ENCODE results near the gene LIM2. TPM values are rescaled to one million over a fixed set of nuclear protein-coding genes. Genes with fewer than 3 reads are reported as not detected.
A peak's percentile ranks its signal among the peaks of the same experiment; 100 is the strongest.
"Not testable (repeated sequence)": the region's sequence is repeated elsewhere in the genome, so short reads cannot be mapped to it uniquely, and the experiment has no call there.

Gene LIM2
- total RNA-seq, 2 donors from 2014 or later: not detected

DNA sequence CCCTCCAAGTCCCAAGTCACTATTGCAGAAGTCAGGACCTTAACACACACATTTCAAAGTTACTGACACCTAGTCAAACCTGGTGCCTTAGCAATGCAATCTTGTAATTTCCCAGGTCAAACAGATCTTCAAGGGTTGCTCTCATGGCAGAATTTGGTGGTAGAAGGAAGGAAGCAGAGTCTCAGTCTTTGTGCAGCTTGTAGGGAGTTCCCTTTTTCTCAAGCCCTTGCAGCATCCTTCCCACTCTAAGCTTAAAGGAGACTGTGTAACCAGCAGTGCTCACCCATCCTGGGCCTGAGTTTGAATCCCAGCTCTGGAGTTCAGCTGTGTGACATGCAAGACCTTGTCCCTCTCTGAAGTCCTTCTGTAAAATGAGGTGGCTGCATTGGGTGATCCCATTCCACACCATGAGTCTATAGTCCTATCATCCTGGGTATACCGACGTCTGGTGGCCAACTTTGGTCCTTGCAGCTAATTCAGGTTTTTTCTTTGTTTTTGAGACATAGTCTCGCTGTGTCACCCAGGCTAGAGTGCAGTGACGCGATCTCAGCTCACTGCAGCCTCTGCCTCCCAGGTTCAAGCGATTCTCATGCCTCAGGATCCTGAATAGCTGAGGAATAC, 19.8 kb upstream of the LIM2 start:
- intact Hi-C loops (cut with DNase I): no loop called here
- TF ChIP-seq POLR2A (IDR thresholded peaks at IDR 0.05): no peak
- TF ChIP-seq, protein P1, sequence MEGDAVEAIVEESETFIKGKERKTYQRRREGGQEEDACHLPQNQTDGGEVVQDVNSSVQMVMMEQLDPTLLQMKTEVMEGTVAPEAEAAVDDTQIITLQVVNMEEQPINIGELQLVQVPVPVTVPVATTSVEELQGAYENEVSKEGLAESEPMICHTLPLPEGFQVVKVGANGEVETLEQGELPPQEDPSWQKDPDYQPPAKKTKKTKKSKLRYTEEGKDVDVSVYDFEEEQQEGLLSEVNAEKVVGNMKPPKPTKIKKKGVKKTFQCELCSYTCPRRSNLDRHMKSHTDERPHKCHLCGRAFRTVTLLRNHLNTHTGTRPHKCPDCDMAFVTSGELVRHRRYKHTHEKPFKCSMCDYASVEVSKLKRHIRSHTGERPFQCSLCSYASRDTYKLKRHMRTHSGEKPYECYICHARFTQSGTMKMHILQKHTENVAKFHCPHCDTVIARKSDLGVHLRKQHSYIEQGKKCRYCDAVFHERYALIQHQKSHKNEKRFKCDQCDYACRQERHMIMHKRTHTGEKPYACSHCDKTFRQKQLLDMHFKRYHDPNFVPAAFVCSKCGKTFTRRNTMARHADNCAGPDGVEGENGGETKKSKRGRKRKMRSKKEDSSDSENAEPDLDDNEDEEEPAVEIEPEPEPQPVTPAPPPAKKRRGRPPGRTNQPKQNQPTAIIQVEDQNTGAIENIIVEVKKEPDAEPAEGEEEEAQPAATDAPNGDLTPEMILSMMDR (IDR thresholded peaks at IDR 0.05): peak; percentile 11 to 64 (median 48)
- WGBS, 2 donors: 14 to 24% methylated on average over 6 of the region's 6 CpGs

DNA sequence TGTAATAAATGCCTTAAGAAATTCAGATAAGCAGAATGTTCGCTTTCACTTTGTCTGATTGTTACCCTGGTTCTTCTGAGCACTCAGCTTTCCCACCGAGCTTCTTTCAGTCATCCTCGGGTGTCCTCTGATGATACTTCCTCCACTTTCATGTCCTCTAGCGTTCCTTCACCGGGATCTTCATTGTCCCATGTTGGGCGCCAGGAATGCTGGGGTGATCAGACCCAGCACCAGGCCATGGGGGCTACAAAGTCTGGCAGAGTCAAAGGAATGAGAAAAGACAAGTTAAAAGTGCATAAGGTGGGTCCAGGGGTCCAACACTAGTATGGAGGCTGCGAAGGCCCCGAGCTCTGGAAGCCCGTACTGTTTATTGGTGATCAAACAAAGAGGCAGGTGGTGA, 14.3 kb upstream of the LIM2 start:
- no peaks in the 10 kb centered on the region for H3K4me1 ChIP-seq
- H3K4me3 ChIP-seq: no peak overlapping the region
- H3K27ac ChIP-seq: no peak overlapping the region
- peaks cover 0 to 19% (median 0%) of the 10 kb centered on the region in 3 donors for H3K9me3 ChIP-seq
- 85 to 89% methylated on average over 9 of the region's 9 CpGs for WGBS, 2 donors
- H3K36me3 ChIP-seq (replicated peaks in 1 of 2; ENCODE audit: insufficient read depth in 1 of 2, low read depth in 2 of 2): no peaks in the 10 kb centered on the region
- TF ChIP-seq POLR2A (IDR thresholded peaks at IDR 0.05): no peak
- TF ChIP-seq, protein P1 (IDR thresholded peaks at IDR 0.05): no peak
- ATAC-seq (no peak), DNase-seq (no peak)
- no peaks in the 10 kb centered on the region for H3K27me3 ChIP-seq
- intact Hi-C loops (cut with DNase I): no loop called here

More for the DNA sequence above, 19.8 kb upstream of the LIM2 start:
- ATAC-seq (no peak), DNase-seq (peak; percentile 21 to 32 (median 28))
- Histone ChIP-seq H3K27ac (peak overlapping the region in 1 of 4 donors; percentile 41), H3K36me3 (replicated peaks in 1 of 2; ENCODE audit: insufficient read depth in 1 of 2, low read depth in 2 of 2) (no peaks in the 10 kb centered on the region), H3K9me3 (peaks cover 0 to 10% (median 0%) of the 10 kb centered on the region in 3 donors), H3K4me1 (no peaks in the 10 kb centered on the region), H3K4me3 (no peak overlapping the region), H3K27me3 (no peaks in the 10 kb centered on the region)

DNA sequence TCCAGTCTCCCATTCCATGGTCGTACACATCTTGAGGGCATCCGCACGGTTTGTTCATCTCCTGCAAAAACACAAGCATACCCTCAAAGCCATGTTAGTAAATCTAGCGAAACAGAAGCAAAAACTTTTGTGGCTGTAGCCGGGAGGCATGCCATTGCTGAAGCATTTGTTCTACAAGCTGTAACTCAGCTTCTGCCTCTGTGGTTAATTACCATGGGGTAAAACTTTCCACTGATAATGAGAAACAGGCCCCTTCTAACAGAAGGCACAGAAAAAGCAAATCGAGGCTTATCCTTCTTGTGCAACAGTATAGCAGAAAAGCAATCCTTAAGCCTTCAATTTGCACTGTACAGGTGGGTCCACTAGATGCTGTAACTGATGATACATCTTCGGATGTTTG, 12.2 kb upstream of the LIM2 start:
- intact Hi-C loops (cut with DNase I): loop anchor here (10.0 kb wide), 1 partner anchor 55 kb away; the partner anchor contains the start of gene VSIG10L
- H3K27me3 ChIP-seq; H3K27ac ChIP-seq; DNase-seq; ATAC-seq; H3K4me3 ChIP-seq; H3K4me1 ChIP-seq; H3K36me3 ChIP-seq (replicated peaks in 1 of 2; ENCODE audit: insufficient read depth in 1 of 2, low read depth in 2 of 2): not testable (repeated sequence)
- whole genome bisulfite sequencing, 2 donors: 72 to 74% methylated on average over 7 of the region's 7 CpGs
- peaks cover 0 to 19% (median 0%) of the 10 kb centered on the region in 3 donors for H3K9me3 ChIP-seq

DNA sequence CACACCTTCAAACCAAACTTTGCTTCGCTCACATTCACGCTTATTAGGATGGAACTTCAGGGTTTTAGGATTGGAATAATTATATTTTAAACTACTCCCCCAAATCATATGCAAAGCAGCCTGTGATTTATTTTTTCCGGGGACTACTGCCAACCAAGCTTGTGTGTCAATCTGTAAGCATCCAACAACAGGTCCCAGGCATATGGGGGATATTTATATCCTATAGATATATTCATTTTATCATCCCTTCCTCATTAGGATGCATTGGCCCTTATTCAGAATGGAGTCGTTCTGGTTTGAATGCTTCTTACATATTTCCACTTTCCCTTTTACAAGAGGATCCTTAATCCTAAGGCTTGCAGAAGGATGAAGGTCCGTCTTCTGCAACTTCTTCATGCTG, 11.5 kb upstream of the LIM2 start:
- WGBS, 2 donors: 72 to 83% methylated on average over 5 of the region's 5 CpGs

DNA sequence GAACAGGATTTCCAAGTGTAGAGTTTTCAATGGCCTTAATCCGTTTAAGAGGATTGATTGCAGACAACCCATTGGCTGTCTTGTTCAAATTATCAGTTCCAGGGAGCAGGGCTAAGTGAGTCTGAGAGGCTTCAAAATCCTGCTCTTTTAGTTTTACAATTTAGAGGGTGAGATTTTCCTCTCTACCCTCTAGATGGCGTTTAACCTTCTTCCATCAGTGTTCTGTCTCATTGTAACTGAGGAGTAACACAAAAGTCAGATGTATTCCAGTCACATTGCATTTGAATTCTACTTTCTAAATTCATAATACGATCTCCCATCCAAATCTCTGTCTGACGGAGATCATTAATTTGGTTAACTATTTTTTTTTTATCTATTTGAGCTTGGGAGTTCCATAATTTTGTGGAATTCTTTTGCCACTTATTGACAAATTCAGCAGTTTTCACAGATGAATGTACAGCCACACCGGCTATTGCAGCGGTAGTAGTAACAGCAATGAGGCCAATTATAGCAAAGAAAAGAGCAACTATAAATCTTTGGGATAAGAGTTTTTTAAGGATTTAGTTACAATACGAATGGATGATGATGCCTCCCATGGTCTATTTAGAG, 10.4 kb upstream of the LIM2 start:
- Histone ChIP-seq H3K9me3 (peaks cover 0 to 15% (median 0%) of the 10 kb centered on the region in 3 donors), H3K4me1 (peaks cover 10% of the 10 kb centered on the region), H3K27ac (no peak overlapping the region), H3K27me3 (no peaks in the 10 kb centered on the region), H3K4me3 (no peak overlapping the region), H3K36me3 (replicated peaks in 1 of 2; ENCODE audit: insufficient read depth in 1 of 2, low read depth in 2 of 2) (no peaks in the 10 kb centered on the region)
- intact Hi-C loops (cut with DNase I): loop anchor here (10.0 kb wide), 1 partner anchor 53 kb away; the partner anchor contains the start of gene VSIG10L
- DNase-seq: no peak
- TF ChIP-seq, protein P1 (IDR thresholded peaks at IDR 0.05): peak in 6 of 7 experiments; percentile 17 to 46 (median 36)
- no peak for TF ChIP-seq POLR2A (IDR thresholded peaks at IDR 0.05)
- no peak for ATAC-seq
- 37 to 41% methylated on average over 7 of the region's 7 CpGs for WGBS, 2 donors

More for the DNA sequence above, 11.5 kb upstream of the LIM2 start:
- intact Hi-C loops (cut with DNase I): loop anchor here (10.0 kb wide), 1 partner anchor 54 kb away; the partner anchor contains the start of gene VSIG10L
- H3K27ac ChIP-seq: no peak overlapping the region
- ATAC-seq: no peak
- H3K27me3 ChIP-seq: no peaks in the 10 kb centered on the region
- H3K36me3 ChIP-seq (replicated peaks in 1 of 2; ENCODE audit: insufficient read depth in 1 of 2, low read depth in 2 of 2): no peaks in the 10 kb centered on the region
- H3K9me3 ChIP-seq: peaks cover 0 to 19% (median 0%) of the 10 kb centered on the region in 3 donors
- TF ChIP-seq, protein P1 (IDR thresholded peaks at IDR 0.05): no peak
- no peak for TF ChIP-seq POLR2A (IDR thresholded peaks at IDR 0.05)
- DNase-seq: no peak
- H3K4me3 ChIP-seq: no peak overlapping the region
- H3K4me1 ChIP-seq: peaks cover 6% of the 10 kb centered on the region

DNA sequence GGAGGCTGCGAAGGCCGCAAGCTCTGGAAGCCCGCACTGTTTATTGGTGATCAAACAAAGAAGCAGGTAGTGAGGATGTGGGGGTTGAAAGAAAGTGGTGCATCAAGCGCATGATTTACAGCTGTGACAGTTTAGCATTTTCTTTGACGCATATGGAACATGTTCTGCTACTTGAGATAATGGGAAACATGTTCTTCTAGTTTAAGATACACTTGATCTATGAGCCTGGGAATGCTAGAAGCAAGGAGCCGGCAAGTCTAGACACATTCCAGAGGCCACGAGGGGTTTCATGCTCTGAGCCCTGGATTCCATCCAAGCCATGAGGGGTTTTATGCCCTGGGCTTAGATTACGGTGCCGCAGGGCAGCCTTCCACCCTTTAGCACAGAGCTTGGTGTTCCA, 9.7 kb upstream of the LIM2 start:
- H3K27ac ChIP-seq; ATAC-seq; H3K4me1 ChIP-seq; DNase-seq; H3K4me3 ChIP-seq; H3K9me3 ChIP-seq; H3K36me3 ChIP-seq (replicated peaks in 1 of 2; ENCODE audit: insufficient read depth in 1 of 2, low read depth in 2 of 2); H3K27me3 ChIP-seq: not testable (repeated sequence)
- 73 to 74% methylated on average over 9 of the region's 9 CpGs for WGBS, 2 donors
- intact Hi-C loops (cut with DNase I): loop anchor here (10.0 kb wide), 1 partner anchor 53 kb away; the partner anchor contains the start of gene VSIG10L

Measured in body of pancreas (tissue), 4 donors.